SU-DHL-6 (cell line): Measurements from ENCODE around the gene OCSTAMP.

Experiments used
- H2AFZ ChIP-seq: fragments of 200-600 bp; sonication (generic); 2 replicates; pipeline ENCODE4 v1.6.1; 2014; ENCODE audit warnings: low read depth, mild to moderate bottlenecking, moderate library complexity, mixed read lengths, antibody characterized with exemption, low read length; ENCODE audit not compliant: severe bottlenecking
- H3F3A ChIP-seq: fragments of 200-600 bp; shearing (Covaris generic); 2 replicates; pipeline ENCODE4 v1.6.0; 2016; ENCODE audit warnings: antibody characterized with exemption, mild to moderate bottlenecking; ENCODE audit not compliant: insufficient read depth
- H3K27ac ChIP-seq: fragments of 200-600 bp; sonication (generic); 2 replicates; pipeline ENCODE4 v1.5.1; 2016; ENCODE audit warnings: low read depth, mild to moderate bottlenecking, low read length, moderate library complexity, mixed read lengths
- H3K27me3 ChIP-seq: fragments of 200-600 bp; sonication (generic), shearing (Covaris generic); 2 replicates; pipeline ENCODE4 v1.6.0; 2014; ENCODE audit warnings: mild to moderate bottlenecking, low read length
- H3K36me3 ChIP-seq: fragments of 200-600 bp; sonication (generic); 2 replicates; pipeline ENCODE4 v1.6.1; 2014; ENCODE audit warnings: mild to moderate bottlenecking, low read length, mixed read lengths
- H3K4me2 ChIP-seq: fragments of 300-600, 200-600 bp; shearing (Covaris generic), sonication (generic); 2 replicates; pipeline ENCODE4 v1.6.0; 2014; ENCODE audit warnings: low read length, low read depth, mild to moderate bottlenecking; ENCODE audit not compliant: poor library complexity, severe bottlenecking
- H3K4me3 ChIP-seq: fragments of 200-600 bp; sonication (generic); 2 replicates; pipeline ENCODE4 v1.5.1; 2014; ENCODE audit warnings: antibody characterized with exemption, low read length, mild to moderate bottlenecking, mixed read lengths; ENCODE audit not compliant: insufficient read depth, poor library complexity, severe bottlenecking
- H3K79me2 ChIP-seq: fragments of 200-600 bp; sonication (generic); 2 replicates; pipeline ENCODE4 v1.6.1; 2014; ENCODE audit warnings: mild to moderate bottlenecking, low read length, moderate library complexity; ENCODE audit not compliant: insufficient read depth
- H3K9ac ChIP-seq: fragments of 200-600 bp; sonication (generic); 2 replicates; pipeline ENCODE4 v1.7.0; 2014; ENCODE audit warnings: mild to moderate bottlenecking, low read length
- H3K9me2 ChIP-seq: fragments of 200-600 bp; sonication (generic); replicated peaks from 2 replicates; pipeline ENCODE4 v1.6.1; 2014; ENCODE audit warnings: low read length; ENCODE audit not compliant: insufficient read depth
- H3K9me3 ChIP-seq: fragments of 200-600 bp; sonication (generic); 2 replicates; pipeline ENCODE4 v1.6.1; 2014; ENCODE audit warnings: low read length, mixed read lengths; ENCODE audit not compliant: insufficient read depth
- H4K20me1 ChIP-seq: fragments of 200-600 bp; sonication (generic); 2 replicates; pipeline ENCODE4 v1.6.1; 2014; ENCODE audit warnings: low read depth, mild to moderate bottlenecking, antibody characterized with exemption, low read length, moderate library complexity, mixed read lengths
- CTCF ChIP-seq: fragments of 200-600 bp; sonication (generic); IDR thresholded peaks from one replicate; pipeline ENCODE4 v1.5.1; 2017; ENCODE audit warnings: antibody characterized with exemption, mild to moderate bottlenecking, low read length, moderate library complexity; ENCODE audit not compliant: insufficient read depth, poor library complexity, severe bottlenecking
- EZH2phosphoT487 ChIP-seq: fragments of 200-600 bp; sonication (generic), shearing (Covaris generic); conservative IDR thresholded peaks from 2 replicates; pipeline ENCODE4 v1.6.1; 2018; ENCODE audit warnings: mild to moderate bottlenecking, antibody characterized with exemption, low read length, moderate library complexity, mixed read lengths

OCSTAMP gene

GRCh38 chr20:46520976-46521579 is 29.4 kb downstream of the OCSTAMP start:
- Histone ChIP-seq H3K4me3 (no peak overlapping the region), H3K4me2 (no peak overlapping the region), H4K20me1 (no peaks in the 10 kb centered on the region), H2AFZ (no peak overlapping the region), H3K27me3 (no peaks in the 10 kb centered on the region), H3K9ac (no peak overlapping the region), H3F3A (no peaks in the 10 kb centered on the region), H3K9me2 (no peaks in the 10 kb centered on the region), H3K36me3 (no peaks in the 10 kb centered on the region), H3K79me2 (no peaks in the 10 kb centered on the region), H3K27ac (no peak overlapping the region), H3K9me3 (no peaks in the 10 kb centered on the region; the same call in 1 of the 2 replicates)
- no peak for TF ChIP-seq EZH2phosphoT487
- TF ChIP-seq CTCF: no peak

GRCh38 chr20:46520540-46520939 is 29.9 kb downstream of the OCSTAMP start:
- H4K20me1 ChIP-seq: no peaks in the 10 kb centered on the region
- H2AFZ ChIP-seq: no peak overlapping the region
- H3K4me3 ChIP-seq: no peak overlapping the region
- TF ChIP-seq CTCF (no peak), EZH2phosphoT487 (no peak)
- no peaks in the 10 kb centered on the region for H3F3A ChIP-seq
- no peak overlapping the region for H3K4me2 ChIP-seq
- H3K9ac ChIP-seq: no peak overlapping the region
- no peaks in the 10 kb centered on the region for H3K9me2 ChIP-seq
- H3K36me3 ChIP-seq: no peaks in the 10 kb centered on the region
- no peaks in the 10 kb centered on the region; the same call in 1 of the 2 replicates for H3K9me3 ChIP-seq
- H3K79me2 ChIP-seq: no peaks in the 10 kb centered on the region
- no peak overlapping the region for H3K27ac ChIP-seq
- no peaks in the 10 kb centered on the region for H3K27me3 ChIP-seq

GRCh38 chr20:46519471-46520068 is 30.9 kb downstream of the OCSTAMP start:
- H2AFZ ChIP-seq: no peak overlapping the region
- no peaks in the 10 kb centered on the region for H3K9me2 ChIP-seq
- H3K36me3 ChIP-seq: no peaks in the 10 kb centered on the region
- H3K9ac ChIP-seq: no peak overlapping the region
- H3K27ac ChIP-seq: no peak overlapping the region
- H3F3A ChIP-seq: no peaks in the 10 kb centered on the region
- H3K79me2 ChIP-seq: no peaks in the 10 kb centered on the region
- H3K4me3 ChIP-seq: no peak overlapping the region
- TF ChIP-seq EZH2phosphoT487 (no peak), CTCF (no peak)
- no peak overlapping the region for H3K4me2 ChIP-seq
- H3K9me3 ChIP-seq: no peaks in the 10 kb centered on the region; the same call in 1 of the 2 replicates
- no peaks in the 10 kb centered on the region for H3K27me3 ChIP-seq
- H4K20me1 ChIP-seq: no peaks in the 10 kb centered on the region
